HCT116 (cell line): Measurements from ENCODE around the gene RAI1.

Experiments used
- CEBPB ChIP-seq: IDR thresholded peaks from 2 replicates; pipeline ENCODE4 v1.6.1; 2012; ENCODE audit warnings: low read depth
- EZH2 ChIP-seq: fragments of 200-600 bp; sonication (generic); IDR thresholded peaks from 2 replicates; pipeline ENCODE4 v1.6.1; 2017; ENCODE audit warnings: antibody characterized with exemption, mixed run types
- FOSL1 ChIP-seq: IDR thresholded peaks from 2 replicates; pipeline ENCODE4 v1.6.1; 2012; ENCODE audit warnings: low read depth
- JUND ChIP-seq: IDR thresholded peaks from 2 replicates; pipeline ENCODE4 v1.6.1; 2012
- MAX ChIP-seq: IDR thresholded peaks from 2 replicates; pipeline ENCODE4 v1.6.1; 2012
- POLR2A ChIP-seq: IDR thresholded peaks from 2 replicates; pipeline ENCODE4 v1.7.0; 2011; ENCODE audit warnings: borderline replicate concordance; ENCODE audit not compliant: insufficient read depth, insufficient read length; ENCODE audit errors: extremely low read depth
- POLR2AphosphoS5 ChIP-seq: IDR thresholded peaks from 2 replicates; pipeline ENCODE4 v1.6.1; 2011; ENCODE audit warnings: mild to moderate bottlenecking, low read depth, low read length, moderate library complexity
- RAD21 ChIP-seq: IDR thresholded peaks from 2 replicates; pipeline ENCODE4 v1.6.1; 2012; ENCODE audit warnings: low read depth, mild to moderate bottlenecking
- YY1 ChIP-seq: IDR thresholded peaks from 2 replicates; pipeline ENCODE4 v1.6.1; 2011; ENCODE audit warnings: low read length, low read depth, moderate library complexity, mild to moderate bottlenecking; ENCODE audit not compliant: insufficient replicate concordance; ENCODE audit errors: extremely low read depth
- TF ChIP-seq, protein P1 (sequence below), 3 experiments: fragments of 200-600 bp in 1 of 3; sonication (generic) in 1 of 3; IDR thresholded peaks in 2 of 3; conservative IDR thresholded peaks in 1 of 3; 2 replicates each; pipeline ENCODE4 v1.5.1; 2012 to 2017; ENCODE audit warnings: low read depth in 2 of 3, low read length in 2 of 3, antibody characterized with exemption in 1 of 3, borderline replicate concordance in 1 of 3, control low read depth in 1 of 3, mild to moderate bottlenecking in 1 of 3, mixed read lengths in 1 of 3, mixed run types in 1 of 3, moderate library complexity in 1 of 3; ENCODE audit not compliant: insufficient read depth in 1 of 3
- TF ChIP-seq, protein P2 (sequence below): IDR thresholded peaks from 2 replicates; pipeline ENCODE4 v1.6.1; 2011; ENCODE audit warnings: mild to moderate bottlenecking, low read length, moderate library complexity; ENCODE audit not compliant: insufficient replicate concordance; ENCODE audit errors: extremely low read depth

- TF ChIP-seq POLR2A, result no peak
- no peak for TF ChIP-seq POLR2AphosphoS5
- TF ChIP-seq, protein P1, sequence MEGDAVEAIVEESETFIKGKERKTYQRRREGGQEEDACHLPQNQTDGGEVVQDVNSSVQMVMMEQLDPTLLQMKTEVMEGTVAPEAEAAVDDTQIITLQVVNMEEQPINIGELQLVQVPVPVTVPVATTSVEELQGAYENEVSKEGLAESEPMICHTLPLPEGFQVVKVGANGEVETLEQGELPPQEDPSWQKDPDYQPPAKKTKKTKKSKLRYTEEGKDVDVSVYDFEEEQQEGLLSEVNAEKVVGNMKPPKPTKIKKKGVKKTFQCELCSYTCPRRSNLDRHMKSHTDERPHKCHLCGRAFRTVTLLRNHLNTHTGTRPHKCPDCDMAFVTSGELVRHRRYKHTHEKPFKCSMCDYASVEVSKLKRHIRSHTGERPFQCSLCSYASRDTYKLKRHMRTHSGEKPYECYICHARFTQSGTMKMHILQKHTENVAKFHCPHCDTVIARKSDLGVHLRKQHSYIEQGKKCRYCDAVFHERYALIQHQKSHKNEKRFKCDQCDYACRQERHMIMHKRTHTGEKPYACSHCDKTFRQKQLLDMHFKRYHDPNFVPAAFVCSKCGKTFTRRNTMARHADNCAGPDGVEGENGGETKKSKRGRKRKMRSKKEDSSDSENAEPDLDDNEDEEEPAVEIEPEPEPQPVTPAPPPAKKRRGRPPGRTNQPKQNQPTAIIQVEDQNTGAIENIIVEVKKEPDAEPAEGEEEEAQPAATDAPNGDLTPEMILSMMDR (IDR thresholded peaks at IDR 0.05 in 2 of 3, conservative IDR thresholded peaks at IDR 0.05 in 1 of 3; ENCODE audit: borderline replicate concordance in 1 of 3, insufficient read depth in 1 of 3, low read depth in 2 of 3, low read length in 2 of 3), result 0 out of 6 replicates have a peak, but pooled peaks of 1 of the 3 experiments have one; percentile 9
- no peak for TF ChIP-seq MAX
- TF ChIP-seq, protein P2, sequence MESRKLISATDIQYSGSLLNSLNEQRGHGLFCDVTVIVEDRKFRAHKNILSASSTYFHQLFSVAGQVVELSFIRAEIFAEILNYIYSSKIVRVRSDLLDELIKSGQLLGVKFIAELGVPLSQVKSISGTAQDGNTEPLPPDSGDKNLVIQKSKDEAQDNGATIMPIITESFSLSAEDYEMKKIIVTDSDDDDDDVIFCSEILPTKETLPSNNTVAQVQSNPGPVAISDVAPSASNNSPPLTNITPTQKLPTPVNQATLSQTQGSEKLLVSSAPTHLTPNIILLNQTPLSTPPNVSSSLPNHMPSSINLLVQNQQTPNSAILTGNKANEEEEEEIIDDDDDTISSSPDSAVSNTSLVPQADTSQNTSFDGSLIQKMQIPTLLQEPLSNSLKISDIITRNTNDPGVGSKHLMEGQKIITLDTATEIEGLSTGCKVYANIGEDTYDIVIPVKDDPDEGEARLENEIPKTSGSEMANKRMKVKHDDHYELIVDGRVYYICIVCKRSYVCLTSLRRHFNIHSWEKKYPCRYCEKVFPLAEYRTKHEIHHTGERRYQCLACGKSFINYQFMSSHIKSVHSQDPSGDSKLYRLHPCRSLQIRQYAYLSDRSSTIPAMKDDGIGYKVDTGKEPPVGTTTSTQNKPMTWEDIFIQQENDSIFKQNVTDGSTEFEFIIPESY, result no peak
- no peak for TF ChIP-seq CEBPB
- TF ChIP-seq EZH2, result no peak
- TF ChIP-seq JUND, result no peak
- TF ChIP-seq FOSL1, result no peak
- no peak for TF ChIP-seq RAD21
- no peak for TF ChIP-seq YY1
Measured at GRCh38 chr17:17844500-17844899, 163.2 kb downstream of the RAI1 start.
